ENCODE results near the gene RNF144B. TPM values are rescaled to one million over a fixed set of nuclear protein-coding genes. Genes with fewer than 3 reads are reported as not detected.
"Not testable (repeated sequence)": the region's sequence is repeated elsewhere in the genome, so short reads cannot be mapped to it uniquely, and the experiment has no call there.

The RNF144B gene
- total RNA-seq, 6 experiments from 2014 or later, result 0.83 to 4.8 (median 1.2) TPM

- Mint-ChIP-seq H3K27ac (no peak overlapping the region), H3K27me3 (ENCODE audit: insufficient read depth) (no peaks in the 10 kb centered on the region), H3K9me3 (no peaks in the 10 kb centered on the region), H3K4me1 (ENCODE audit: low read depth) (peaks cover 43% of the 10 kb centered on the region), H3K4me3 (no peak overlapping the region), H3K36me3 (ENCODE audit: low read depth) (no peaks in the 10 kb centered on the region)
- TF ChIP-seq, protein P1, sequence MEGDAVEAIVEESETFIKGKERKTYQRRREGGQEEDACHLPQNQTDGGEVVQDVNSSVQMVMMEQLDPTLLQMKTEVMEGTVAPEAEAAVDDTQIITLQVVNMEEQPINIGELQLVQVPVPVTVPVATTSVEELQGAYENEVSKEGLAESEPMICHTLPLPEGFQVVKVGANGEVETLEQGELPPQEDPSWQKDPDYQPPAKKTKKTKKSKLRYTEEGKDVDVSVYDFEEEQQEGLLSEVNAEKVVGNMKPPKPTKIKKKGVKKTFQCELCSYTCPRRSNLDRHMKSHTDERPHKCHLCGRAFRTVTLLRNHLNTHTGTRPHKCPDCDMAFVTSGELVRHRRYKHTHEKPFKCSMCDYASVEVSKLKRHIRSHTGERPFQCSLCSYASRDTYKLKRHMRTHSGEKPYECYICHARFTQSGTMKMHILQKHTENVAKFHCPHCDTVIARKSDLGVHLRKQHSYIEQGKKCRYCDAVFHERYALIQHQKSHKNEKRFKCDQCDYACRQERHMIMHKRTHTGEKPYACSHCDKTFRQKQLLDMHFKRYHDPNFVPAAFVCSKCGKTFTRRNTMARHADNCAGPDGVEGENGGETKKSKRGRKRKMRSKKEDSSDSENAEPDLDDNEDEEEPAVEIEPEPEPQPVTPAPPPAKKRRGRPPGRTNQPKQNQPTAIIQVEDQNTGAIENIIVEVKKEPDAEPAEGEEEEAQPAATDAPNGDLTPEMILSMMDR (IDR thresholded peaks at IDR 0.05), result no peak
- no peak for DNase-seq
These were observed 10.6 kb downstream of the RNF144B start for GRCh38 chr6:18397701-18398100.

GRCh38 chr6:18398225-18398624, 11.1 kb downstream of the RNF144B start:
- not testable (repeated sequence) for H3K27me3 Mint-ChIP-seq (ENCODE audit: insufficient read depth); H3K4me3 Mint-ChIP-seq; H3K36me3 Mint-ChIP-seq (ENCODE audit: low read depth); H3K9me3 Mint-ChIP-seq; H3K27ac Mint-ChIP-seq; DNase-seq
- H3K4me1 Mint-ChIP-seq (ENCODE audit: low read depth), result peaks cover 43% of the 10 kb centered on the region

- H3K27ac Mint-ChIP-seq, result peak overlapping the region; percentile 44
- H3K9me3 Mint-ChIP-seq, result no peaks in the 10 kb centered on the region
- peaks cover 52% of the 10 kb centered on the region for H3K4me1 Mint-ChIP-seq (ENCODE audit: low read depth)
- TF ChIP-seq, protein P1 (IDR thresholded peaks at IDR 0.05), result no peak
- no peak for DNase-seq
- H3K36me3 Mint-ChIP-seq (ENCODE audit: low read depth), result no peaks in the 10 kb centered on the region
- H3K27me3 Mint-ChIP-seq (ENCODE audit: insufficient read depth), result no peaks in the 10 kb centered on the region
- H3K4me3 Mint-ChIP-seq, result no peak overlapping the region
These were observed 13.8 kb downstream of the RNF144B start for GRCh38 chr6:18400831-18401446.

GRCh38 chr6:18404965-18405364, 17.8 kb downstream of the RNF144B start:
- H3K27me3 Mint-ChIP-seq (ENCODE audit: insufficient read depth); DNase-seq; H3K36me3 Mint-ChIP-seq (ENCODE audit: low read depth); H3K9me3 Mint-ChIP-seq; H3K4me3 Mint-ChIP-seq: not testable (repeated sequence)
- H3K4me1 Mint-ChIP-seq (ENCODE audit: low read depth), result peaks cover 54% of the 10 kb centered on the region
- H3K27ac Mint-ChIP-seq, result peak overlapping the region; percentile 87

DNA sequence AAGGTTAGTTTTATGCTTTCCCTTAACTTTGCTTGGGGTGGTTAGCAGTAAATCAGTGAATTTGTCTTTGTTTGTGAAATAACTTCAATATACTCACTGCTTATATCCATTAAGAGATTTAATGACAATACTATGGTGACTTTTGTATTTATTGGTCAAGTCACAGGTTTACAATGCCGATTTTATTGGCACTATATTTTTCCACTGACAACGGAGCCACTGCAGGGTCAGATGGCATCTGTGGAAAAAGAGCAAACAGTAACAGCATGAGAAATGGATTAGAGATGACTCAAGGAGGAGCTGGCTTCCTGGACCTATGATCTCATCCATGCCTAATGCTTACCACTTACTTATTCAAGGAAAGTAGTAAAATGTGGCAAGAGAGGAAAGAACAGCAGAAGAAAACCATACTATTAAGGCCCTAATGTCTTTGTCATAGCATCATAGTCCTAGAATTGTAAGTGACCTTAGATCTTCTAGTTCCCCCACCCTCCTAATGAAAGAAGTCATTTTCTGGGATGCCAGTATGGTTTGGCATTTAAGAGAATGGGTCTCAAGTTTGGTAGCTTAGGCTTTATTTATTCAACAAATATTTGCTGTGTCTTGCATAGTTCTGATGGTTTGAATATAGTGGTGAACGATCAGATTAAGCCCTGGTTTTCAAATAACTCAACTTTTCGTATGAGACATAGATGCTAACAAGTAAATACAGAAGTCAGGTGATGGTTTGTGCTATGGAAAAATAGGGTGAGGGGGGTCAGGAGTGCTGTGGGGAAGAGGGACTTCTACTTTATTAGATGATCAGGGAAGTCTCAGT, 18.5 kb downstream of the RNF144B start:
- peak overlapping the region; percentile 35 for H3K4me3 Mint-ChIP-seq
- TF ChIP-seq, protein P1 (IDR thresholded peaks at IDR 0.05), result no peak
- peak; percentile 93 for DNase-seq
- H3K4me1 Mint-ChIP-seq (ENCODE audit: low read depth), result peaks cover 55% of the 10 kb centered on the region
- H3K27ac Mint-ChIP-seq, result peak overlapping the region; percentile 87
- no peaks in the 10 kb centered on the region for H3K9me3 Mint-ChIP-seq
- H3K27me3 Mint-ChIP-seq (ENCODE audit: insufficient read depth), result no peaks in the 10 kb centered on the region; the same call in 1 of the 2 replicates
- H3K36me3 Mint-ChIP-seq (ENCODE audit: low read depth), result no peaks in the 10 kb centered on the region; the same call in 1 of the 2 replicates

GRCh38 chr6:18406955-18407749, 20.0 kb downstream of the RNF144B start:
- Mint-ChIP-seq H3K4me1 (ENCODE audit: low read depth) (peaks cover 51% of the 10 kb centered on the region), H3K36me3 (ENCODE audit: low read depth) (no peaks in the 10 kb centered on the region; the same call in 1 of the 2 replicates), H3K27ac (peak overlapping the region; percentile 87), H3K27me3 (ENCODE audit: insufficient read depth) (no peaks in the 10 kb centered on the region; the same call in 1 of the 2 replicates), H3K4me3 (no peak overlapping the region), H3K9me3 (no peaks in the 10 kb centered on the region)
- no peak for DNase-seq
- TF ChIP-seq, protein P1 (IDR thresholded peaks at IDR 0.05), result no peak

- not testable (repeated sequence) for DNase-seq, H3K27ac Mint-ChIP-seq, H3K9me3 Mint-ChIP-seq
These were observed 22.5 kb downstream of the RNF144B start for GRCh38 chr6:18409602-18410001.

More at GRCh38 chr6:18409602-18410001, 22.5 kb downstream of the RNF144B start:
- not testable (repeated sequence) for H3K36me3 Mint-ChIP-seq (ENCODE audit: low read depth); H3K27me3 Mint-ChIP-seq (ENCODE audit: insufficient read depth); H3K4me3 Mint-ChIP-seq
- H3K4me1 Mint-ChIP-seq (ENCODE audit: low read depth), result peaks cover 52% of the 10 kb centered on the region

All from HFFc6 (cell line).